KMS-11 (cell line): ENCODE data around the gene GP1BB.

Experiments used
- H2AFZ ChIP-seq: fragments of 200-600 bp; sonication (generic); 2 replicates; pipeline ENCODE4 v1.6.1; 2016; ENCODE audit warnings: antibody characterized with exemption, mixed run types, low read depth
- H3K27ac ChIP-seq: fragments of 200-600 bp; sonication (generic); 2 replicates; pipeline ENCODE4 v1.6.1; 2016; ENCODE audit warnings: mild to moderate bottlenecking, mixed run types
- H3K27me3 ChIP-seq: fragments of 200-600 bp; sonication (generic); 2 replicates; pipeline ENCODE4 v1.6.1; 2017; ENCODE audit warnings: mild to moderate bottlenecking, low read depth, mixed run types, moderate library complexity; ENCODE audit not compliant: insufficient read depth
- H3K36me3 ChIP-seq: fragments of 200-600 bp; sonication (generic); 2 replicates; pipeline ENCODE4 v1.6.1; 2017; ENCODE audit warnings: mild to moderate bottlenecking, mixed run types; ENCODE audit not compliant: insufficient read depth
- H3K4me1 ChIP-seq: fragments of 200-600 bp; sonication (generic); 2 replicates; pipeline ENCODE4 v1.6.1; 2016; ENCODE audit warnings: mild to moderate bottlenecking, low read depth, mixed run types; ENCODE audit not compliant: poor library complexity, severe bottlenecking
- H3K4me2 ChIP-seq: fragments of 200-600 bp; sonication (generic); 2 replicates; pipeline ENCODE4 v1.7.0; 2016; ENCODE audit warnings: mild to moderate bottlenecking, mixed run types
- H3K4me3 ChIP-seq: fragments of 200-600 bp; sonication (generic); IDR thresholded peaks from 2 replicates; pipeline ENCODE4 v1.6.1; 2017; ENCODE audit warnings: low read depth, low read length, mixed read lengths; ENCODE audit not compliant: insufficient read depth
- H3K79me2 ChIP-seq: fragments of 200-600 bp; sonication (generic); 2 replicates; pipeline ENCODE4 v1.6.1; 2016; ENCODE audit warnings: low read depth, mixed run types; ENCODE audit not compliant: insufficient read depth
- H3K9ac ChIP-seq: fragments of 200-600 bp; sonication (generic); 2 replicates; pipeline ENCODE4 v1.6.1; 2016; ENCODE audit warnings: mild to moderate bottlenecking, mixed run types
- H4K20me1 ChIP-seq: fragments of 200-600 bp; sonication (generic); 2 replicates; pipeline ENCODE4 v1.6.1; 2016; ENCODE audit warnings: mild to moderate bottlenecking, mixed run types; ENCODE audit not compliant: insufficient read depth
- CTCF ChIP-seq: fragments of 200-600 bp; sonication (generic); conservative IDR thresholded peaks from 2 replicates; pipeline ENCODE4 v1.6.1; 2017; ENCODE audit warnings: low read depth, mild to moderate bottlenecking, antibody characterized with exemption, low read length, moderate library complexity, mixed read lengths

GP1BB gene

GRCh38 chr22:19709063-19709769, 14.1 kb upstream of the GP1BB start:
- H3K79me2 ChIP-seq: no peaks in the 10 kb centered on the region
- TF ChIP-seq CTCF: no peak
- no peak overlapping the region for H2AFZ ChIP-seq
- no peaks in the 10 kb centered on the region for H3K36me3 ChIP-seq
- H3K9ac ChIP-seq: no peak overlapping the region
- H3K4me3 ChIP-seq: no peak overlapping the region
- H3K4me2 ChIP-seq: no peak overlapping the region
- H3K27ac ChIP-seq: no peak overlapping the region
- H3K4me1 ChIP-seq: no peaks in the 10 kb centered on the region
- no peaks in the 10 kb centered on the region for H4K20me1 ChIP-seq
- H3K27me3 ChIP-seq: peaks cover 4% of the 10 kb centered on the region; the same call in 1 of the 2 replicates

GRCh38 chr22:19710020-19710768, 13.1 kb upstream of the GP1BB start:
- H3K27me3 ChIP-seq: peaks cover 4% of the 10 kb centered on the region; the same call in 1 of the 2 replicates
- no peak overlapping the region for H3K4me3 ChIP-seq
- TF ChIP-seq CTCF: no peak

GRCh38 chr22:19710769-19711106, 12.6 kb upstream of the GP1BB start:
- no peak for TF ChIP-seq CTCF
- Histone ChIP-seq H3K9ac (no peak overlapping the region), H3K4me1 (peaks cover 10% of the 10 kb centered on the region), H4K20me1 (no peaks in the 10 kb centered on the region), H3K4me3 (no peak overlapping the region), H3K36me3 (no peaks in the 10 kb centered on the region), H3K27me3 (peaks cover 4% of the 10 kb centered on the region; the same call in 1 of the 2 replicates), H3K4me2 (no peak overlapping the region), H2AFZ (no peak overlapping the region), H3K27ac (no peak overlapping the region), H3K79me2 (no peaks in the 10 kb centered on the region)

More at GRCh38 chr22:19710020-19710768, 13.1 kb upstream of the GP1BB start:
- no peaks in the 10 kb centered on the region for H3K36me3 ChIP-seq
- H3K4me1 ChIP-seq: peaks cover 5% of the 10 kb centered on the region
- no peak overlapping the region for H3K27ac ChIP-seq
- H2AFZ ChIP-seq: no peak overlapping the region
- H3K4me2 ChIP-seq: no peak overlapping the region
- H3K9ac ChIP-seq: no peak overlapping the region
- no peaks in the 10 kb centered on the region for H3K79me2 ChIP-seq
- H4K20me1 ChIP-seq: no peaks in the 10 kb centered on the region

GRCh38 chr22:19713245-19713644, 10.1 kb upstream of the GP1BB start:
- no peak overlapping the region for H2AFZ ChIP-seq
- no peak overlapping the region for H3K27ac ChIP-seq
- H3K4me2 ChIP-seq: no peak overlapping the region
- TF ChIP-seq CTCF: no peak
- peaks cover 4% of the 10 kb centered on the region; the same call in 1 of the 2 replicates for H3K27me3 ChIP-seq
- H3K36me3 ChIP-seq: no peaks in the 10 kb centered on the region
- H3K4me1 ChIP-seq: peaks cover 10% of the 10 kb centered on the region
- no peaks in the 10 kb centered on the region for H3K79me2 ChIP-seq
- H3K4me3 ChIP-seq: no peak overlapping the region
- no peak overlapping the region for H3K9ac ChIP-seq
- H4K20me1 ChIP-seq: no peaks in the 10 kb centered on the region
